Choroid plexus epithelial cell (primary cell): Measurements from ENCODE around the gene ENG.

ENCODE experiments used
- DNase-seq: peaks from one replicate; pipeline ENCODE4 v3.0.0-alpha.2; 2010; ENCODE audit warnings: low read depth
- H3K4me3 ChIP-seq: 2 replicates; pipeline ENCODE4 v1.5.1; 2011; ENCODE audit warnings: low read depth, mild to moderate bottlenecking, control low read depth, low read length, moderate library complexity
- TF ChIP-seq, protein P1 (sequence below): conservative IDR thresholded peaks from 2 replicates; pipeline ENCODE4 v1.5.1; 2011; ENCODE audit warnings: low read depth, mild to moderate bottlenecking, control low read depth, inconsistent platforms, low read length, moderate library complexity

ENG gene

DNA sequence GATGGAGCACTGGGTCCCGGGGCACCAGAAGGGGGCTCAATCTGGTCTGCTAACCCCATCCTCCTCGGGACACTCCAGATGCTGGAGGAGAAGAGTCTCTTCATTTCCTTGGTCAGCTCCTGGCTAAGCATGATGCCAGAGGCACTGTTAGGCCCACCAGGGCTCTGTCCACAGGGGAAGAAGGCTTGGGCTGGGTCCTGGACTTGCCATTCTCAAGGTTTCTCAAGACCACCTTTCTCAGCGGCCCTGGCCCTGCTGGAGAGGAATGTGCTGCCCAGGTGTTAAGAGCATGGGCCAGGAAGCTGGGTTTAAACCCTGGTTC lies 83.9 kb downstream of the ENG start:
- TF ChIP-seq, protein P1, sequence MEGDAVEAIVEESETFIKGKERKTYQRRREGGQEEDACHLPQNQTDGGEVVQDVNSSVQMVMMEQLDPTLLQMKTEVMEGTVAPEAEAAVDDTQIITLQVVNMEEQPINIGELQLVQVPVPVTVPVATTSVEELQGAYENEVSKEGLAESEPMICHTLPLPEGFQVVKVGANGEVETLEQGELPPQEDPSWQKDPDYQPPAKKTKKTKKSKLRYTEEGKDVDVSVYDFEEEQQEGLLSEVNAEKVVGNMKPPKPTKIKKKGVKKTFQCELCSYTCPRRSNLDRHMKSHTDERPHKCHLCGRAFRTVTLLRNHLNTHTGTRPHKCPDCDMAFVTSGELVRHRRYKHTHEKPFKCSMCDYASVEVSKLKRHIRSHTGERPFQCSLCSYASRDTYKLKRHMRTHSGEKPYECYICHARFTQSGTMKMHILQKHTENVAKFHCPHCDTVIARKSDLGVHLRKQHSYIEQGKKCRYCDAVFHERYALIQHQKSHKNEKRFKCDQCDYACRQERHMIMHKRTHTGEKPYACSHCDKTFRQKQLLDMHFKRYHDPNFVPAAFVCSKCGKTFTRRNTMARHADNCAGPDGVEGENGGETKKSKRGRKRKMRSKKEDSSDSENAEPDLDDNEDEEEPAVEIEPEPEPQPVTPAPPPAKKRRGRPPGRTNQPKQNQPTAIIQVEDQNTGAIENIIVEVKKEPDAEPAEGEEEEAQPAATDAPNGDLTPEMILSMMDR, result no peak
- H3K4me3 ChIP-seq, result no peak overlapping the region

DNA sequence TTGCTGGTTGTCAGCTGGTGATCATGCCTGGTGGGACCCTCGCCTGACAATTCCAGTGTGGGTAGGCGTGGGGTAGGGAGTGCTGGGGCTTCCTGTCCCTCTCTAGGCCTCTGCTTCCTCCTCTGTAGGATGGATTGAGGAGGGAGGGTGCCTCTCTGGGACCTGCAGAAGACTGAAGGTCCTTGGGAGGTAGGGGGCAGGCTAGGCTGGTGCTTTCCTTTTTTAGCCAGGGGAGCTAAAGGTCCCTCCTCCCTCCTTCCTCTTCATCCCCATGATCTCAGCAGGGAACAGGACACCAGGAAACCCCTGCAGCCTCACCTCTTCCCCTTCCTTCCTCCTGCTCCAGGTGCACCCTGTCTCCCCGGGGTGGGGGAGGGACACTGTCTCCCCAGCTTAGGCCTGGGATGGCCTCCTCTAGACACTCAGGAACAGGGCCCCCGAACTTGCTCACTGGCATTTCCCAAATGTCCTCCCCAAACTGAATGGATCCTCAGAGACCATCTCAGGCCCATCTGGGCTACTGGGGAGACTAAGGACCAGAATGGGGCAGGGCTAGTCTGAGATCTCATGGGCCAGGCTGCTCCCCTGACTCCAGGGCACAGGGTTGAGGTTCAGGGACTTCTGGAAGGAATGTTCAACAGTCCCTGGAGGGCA lies 84.4 kb downstream of the ENG start:
- no peak for DNase-seq
- TF ChIP-seq, protein P1, result no peak
- H3K4me3 ChIP-seq, result no peak overlapping the region

More for the DNA sequence above, 83.9 kb downstream of the ENG start:
- no peak for DNase-seq

DNA sequence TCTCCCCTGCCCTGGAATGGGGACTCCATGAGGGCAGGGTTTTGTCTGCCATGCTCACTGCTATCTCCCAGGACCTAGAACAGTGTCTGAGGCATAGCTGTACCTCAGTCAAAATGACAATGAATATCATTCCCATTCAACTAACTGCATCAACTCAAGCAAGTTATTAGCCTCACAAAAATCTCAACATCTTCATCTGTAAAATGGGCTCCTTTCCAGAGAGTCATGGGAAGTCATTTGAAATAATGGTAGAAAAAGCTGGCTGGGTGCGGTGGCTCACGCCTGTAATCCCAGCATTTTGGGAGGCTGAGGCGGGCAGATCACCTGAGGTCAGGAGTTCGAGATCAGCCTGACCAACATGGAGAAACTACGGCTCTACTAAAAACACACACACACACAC lies 85.4 kb downstream of the ENG start:
- TF ChIP-seq, protein P1, result no peak
- no peak overlapping the region for H3K4me3 ChIP-seq
- DNase-seq, result no peak

DNA sequence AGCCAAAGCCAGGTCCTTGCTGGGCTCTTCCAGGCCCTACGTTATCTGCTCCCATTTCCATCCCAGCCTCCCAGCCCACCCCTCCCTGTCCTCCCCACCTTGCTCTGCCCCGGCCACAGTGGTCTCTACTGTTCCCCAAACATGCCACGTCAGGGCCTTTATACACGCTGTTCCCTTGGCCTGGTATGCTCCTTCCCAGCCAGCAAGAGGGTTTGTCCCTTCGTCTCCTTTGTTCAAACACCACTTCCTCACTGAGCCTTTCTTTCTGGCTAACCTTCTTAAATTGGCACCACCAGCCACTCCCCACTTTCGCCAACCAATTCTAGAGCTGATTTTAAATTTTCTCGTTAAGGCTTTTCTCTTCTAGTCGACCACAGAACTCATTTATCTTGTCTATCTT lies 85.8 kb downstream of the ENG start:
- TF ChIP-seq, protein P1, result no peak
- no peak for DNase-seq
- no peak overlapping the region for H3K4me3 ChIP-seq

DNA sequence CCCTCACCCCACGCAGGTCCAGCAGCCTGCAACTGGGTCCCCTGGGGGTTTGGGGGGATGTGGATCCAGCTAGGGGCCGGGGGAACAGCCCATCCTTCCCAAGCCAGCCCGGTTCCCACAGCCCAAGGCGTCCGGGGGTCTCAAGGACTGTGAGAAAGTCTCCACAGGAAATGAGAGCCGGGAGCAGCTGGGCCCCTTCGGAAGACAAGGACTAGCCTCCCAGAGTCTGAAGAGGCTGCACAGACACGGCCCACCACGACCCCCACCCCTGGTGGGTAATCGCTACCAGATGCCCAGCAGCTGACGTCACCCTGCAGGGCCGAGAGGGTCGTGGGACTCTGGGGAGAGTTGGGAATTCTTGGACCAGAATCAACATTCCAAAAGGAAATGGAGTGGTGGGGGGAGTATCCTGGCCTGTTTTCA lies 86.5 kb downstream of the ENG start:
- TF ChIP-seq, protein P1, result no peak
- no peak for DNase-seq
- H3K4me3 ChIP-seq, result no peak overlapping the region

DNA sequence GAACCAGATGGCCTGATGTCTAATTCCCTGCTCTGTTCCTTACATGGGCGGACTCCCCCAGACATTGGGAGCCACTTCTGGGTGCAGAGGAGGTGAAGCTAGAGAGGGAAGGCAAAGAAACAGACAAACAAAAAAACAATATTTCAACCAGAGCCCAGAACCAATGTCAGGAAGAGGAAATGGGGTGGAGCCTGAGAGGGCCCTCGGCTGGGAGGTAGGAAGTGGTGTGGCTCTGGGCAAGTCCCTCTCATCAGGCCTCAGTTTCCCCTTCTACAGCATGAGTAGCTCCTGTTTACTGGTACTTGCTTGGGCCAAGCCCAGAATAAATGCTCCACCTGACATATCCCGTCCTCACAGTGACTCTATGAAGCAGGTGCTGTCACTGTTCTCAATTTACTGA lies 87.0 kb downstream of the ENG start:
- H3K4me3 ChIP-seq, result no peak overlapping the region
- TF ChIP-seq, protein P1, result no peak
- no peak for DNase-seq

DNA sequence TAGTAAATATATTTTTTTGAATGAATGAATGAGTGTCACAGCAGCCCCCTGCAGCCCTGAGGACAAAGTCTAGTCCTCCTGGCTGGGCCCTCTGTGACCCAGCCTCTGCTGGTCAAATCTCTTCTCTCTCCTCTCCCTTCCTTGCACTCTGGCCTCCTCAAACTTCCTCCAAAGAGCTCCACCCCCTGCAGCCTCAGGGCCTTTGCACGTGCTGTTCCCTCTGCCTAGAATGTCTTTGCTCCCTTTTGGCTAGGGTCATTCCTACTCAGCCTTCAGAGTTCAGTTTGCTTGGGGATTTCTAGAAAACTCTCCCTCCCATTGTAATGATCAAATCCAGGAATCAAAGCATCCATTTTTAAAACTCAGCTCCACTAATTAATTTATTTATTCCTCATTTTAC lies 89.0 kb downstream of the ENG start:
- TF ChIP-seq, protein P1, result no peak
- H3K4me3 ChIP-seq, result no peak overlapping the region
- DNase-seq, result no peak
